Measurements from ENCODE around the gene HECA. TPM values are rescaled to one million over a fixed set of nuclear protein-coding genes. Genes with fewer than 3 reads are reported as not detected.

HECA gene
- total RNA-seq, 1 experiment from 2014 or later: 4.2 TPM

- Histone ChIP-seq H3K4me3 (ENCODE audit: low read length) (no peak overlapping the region), H4K20me1 (ENCODE audit: low read length) (no peaks in the 10 kb centered on the region), H2AFZ (ENCODE audit: low read length) (no peak overlapping the region), H3F3A (ENCODE audit: low read length, unreplicated experiment) (no peaks in the 10 kb centered on the region), H3K4me2 (ENCODE audit: low read length) (no peak overlapping the region), H3K27ac (ENCODE audit: low read length) (no peak overlapping the region), H3K9me3 (ENCODE audit: low read length) (no peaks in the 10 kb centered on the region), H3K4me1 (ENCODE audit: insufficient read depth, low read length) (no peaks in the 10 kb centered on the region), H3K79me2 (ENCODE audit: low read length) (no peaks in the 10 kb centered on the region), H3K9me2 (replicated peaks; ENCODE audit: low read length) (no peaks in the 10 kb centered on the region), H3K27me3 (ENCODE audit: low read length) (no peaks in the 10 kb centered on the region), H3K9ac (ENCODE audit: low read length) (no peak overlapping the region), H3K36me3 (ENCODE audit: low read depth, low read length) (no peaks in the 10 kb centered on the region)
- no TSS peak for BruUV-seq (replicated peaks)
- ChIA-PET POLR2A (ENCODE audit: unreplicated experiment) (no interaction called here), CTCF (no interaction called here)
- TF ChIP-seq EZH2phosphoT487 (IDR thresholded peaks at IDR 0.05; ENCODE audit: borderline replicate concordance, low read length) (no peak), EZH2 (IDR thresholded peaks at IDR 0.05; ENCODE audit: low read length, unreplicated experiment) (no peak)
- ATAC-seq: no peak
- intact Hi-C loops (cut with micrococcal nuclease): no loop called here
- DNase-seq: no peak
These were observed 30.4 kb downstream of the HECA start for GRCh38 chr6:139165324-139165723.

- H3K36me3 ChIP-seq (ENCODE audit: low read depth, low read length): no peaks in the 10 kb centered on the region
- H3K27ac ChIP-seq (ENCODE audit: low read length): no peak overlapping the region
- no peaks in the 10 kb centered on the region for H3K9me2 ChIP-seq (replicated peaks; ENCODE audit: low read length)
- CTCF ChIA-PET: no interaction called here
- H3K4me2 ChIP-seq (ENCODE audit: low read length): no peak overlapping the region
- H3K9me3 ChIP-seq (ENCODE audit: low read length): no peaks in the 10 kb centered on the region
- no peak for ATAC-seq
- intact Hi-C loops (cut with micrococcal nuclease): no loop called here
- H3K4me1 ChIP-seq (ENCODE audit: insufficient read depth, low read length): no peaks in the 10 kb centered on the region
- H3K79me2 ChIP-seq (ENCODE audit: low read length): no peaks in the 10 kb centered on the region
- H3K4me3 ChIP-seq (ENCODE audit: low read length): no peak overlapping the region
- no peak for DNase-seq
- H3F3A ChIP-seq (ENCODE audit: low read length, unreplicated experiment): no peaks in the 10 kb centered on the region
- no TSS peak for BruUV-seq (replicated peaks)
- H3K9ac ChIP-seq (ENCODE audit: low read length): no peak overlapping the region
- POLR2A ChIA-PET (ENCODE audit: unreplicated experiment): no interaction called here
- no peak for TF ChIP-seq EZH2phosphoT487 (IDR thresholded peaks at IDR 0.05; ENCODE audit: borderline replicate concordance, low read length)
- no peak for TF ChIP-seq CTCF (conservative IDR thresholded peaks at IDR 0.05; ENCODE audit: low read depth, low read length)
- no peak for TF ChIP-seq EZH2 (IDR thresholded peaks at IDR 0.05; ENCODE audit: low read length, unreplicated experiment)
- H3K27me3 ChIP-seq (ENCODE audit: low read length): no peaks in the 10 kb centered on the region
- no peaks in the 10 kb centered on the region for H4K20me1 ChIP-seq (ENCODE audit: low read length)
- H2AFZ ChIP-seq (ENCODE audit: low read length): no peak overlapping the region
These were observed 31.5 kb downstream of the HECA start for GRCh38 chr6:139166238-139166955.

- H4K20me1 ChIP-seq (ENCODE audit: low read length): no peaks in the 10 kb centered on the region
- H3K4me1 ChIP-seq (ENCODE audit: insufficient read depth, low read length): no peaks in the 10 kb centered on the region
- H3K36me3 ChIP-seq (ENCODE audit: low read depth, low read length): no peaks in the 10 kb centered on the region
- no peaks in the 10 kb centered on the region for H3K79me2 ChIP-seq (ENCODE audit: low read length)
- no TSS peak for BruUV-seq (replicated peaks)
- no peak overlapping the region for H3K4me2 ChIP-seq (ENCODE audit: low read length)
- TF ChIP-seq CTCF (conservative IDR thresholded peaks at IDR 0.05; ENCODE audit: low read depth, low read length) (no peak), EZH2 (IDR thresholded peaks at IDR 0.05; ENCODE audit: low read length, unreplicated experiment) (no peak), EZH2phosphoT487 (IDR thresholded peaks at IDR 0.05; ENCODE audit: borderline replicate concordance, low read length) (no peak)
- no peak overlapping the region for H3K9ac ChIP-seq (ENCODE audit: low read length)
- no peaks in the 10 kb centered on the region for H3K9me3 ChIP-seq (ENCODE audit: low read length)
- H3K27ac ChIP-seq (ENCODE audit: low read length): no peak overlapping the region
- H2AFZ ChIP-seq (ENCODE audit: low read length): no peak overlapping the region
- ATAC-seq: no peak
- H3F3A ChIP-seq (ENCODE audit: low read length, unreplicated experiment): no peaks in the 10 kb centered on the region
- intact Hi-C loops (cut with micrococcal nuclease): no loop called here
- POLR2A ChIA-PET (ENCODE audit: unreplicated experiment): no interaction called here
- no peaks in the 10 kb centered on the region for H3K27me3 ChIP-seq (ENCODE audit: low read length)
- CTCF ChIA-PET: no interaction called here
- DNase-seq: no peak
- no peaks in the 10 kb centered on the region for H3K9me2 ChIP-seq (replicated peaks; ENCODE audit: low read length)
- H3K4me3 ChIP-seq (ENCODE audit: low read length): no peak overlapping the region
These were observed 32.1 kb downstream of the HECA start for GRCh38 chr6:139166956-139167313.

All from PC-3 (cell line).